GM18517 (cell line): ENCODE data around the gene FAM177B.
"Not testable (repeated sequence)": the region's sequence is repeated elsewhere in the genome, so short reads cannot be mapped to it uniquely, and the experiment has no call there.

Experiments
- ATAC-seq: cut with Tn5 transposase; IDR thresholded peaks from one replicate; pipeline ENCODE4 v1.9.1; 2021; ENCODE audit warnings: mild to moderate bottlenecking, moderate library complexity; ENCODE audit not compliant: unreplicated experiment

Gene FAM177B

GRCh38 chr1:222739465-222739864 is 2.5 kb downstream of the FAM177B start:
- no peak for ATAC-seq

- ATAC-seq = no peak
These were observed 2.9 kb downstream of the FAM177B start for GRCh38 chr1:222739929-222740328.

GRCh38 chr1:222741630-222742457 is 4.8 kb downstream of the FAM177B start:
- ATAC-seq = not testable (repeated sequence)

GRCh38 chr1:222749927-222750326 is 12.9 kb downstream of the FAM177B start:
- ATAC-seq = no peak

- ATAC-seq = peak; percentile 90
These were observed 13.6 kb downstream of the FAM177B start for GRCh38 chr1:222750651-222751050.

- ATAC-seq = no peak
These were observed 14.3 kb downstream of the FAM177B start for GRCh38 chr1:222751255-222751654.

- no peak for ATAC-seq
These were observed 17.6 kb downstream of the FAM177B start for GRCh38 chr1:222754366-222755139.

- ATAC-seq = no peak
These were observed 20.8 kb downstream of the FAM177B start for GRCh38 chr1:222757646-222758268.

GRCh38 chr1:222759451-222760035 is 22.5 kb downstream of the FAM177B start:
- no peak for ATAC-seq

- no peak for ATAC-seq
These were observed 24.1 kb downstream of the FAM177B start for GRCh38 chr1:222761083-222761482.

- ATAC-seq = not testable (repeated sequence)
These were observed 25.2 kb downstream of the FAM177B start for GRCh38 chr1:222762178-222762577.

- no peak for ATAC-seq
These were observed 30.2 kb downstream of the FAM177B start for GRCh38 chr1:222767152-222767571.

- no peak for ATAC-seq
These were observed 31.6 kb downstream of the FAM177B start for GRCh38 chr1:222768592-222768991.

GRCh38 chr1:222769181-222769580 is 32.2 kb downstream of the FAM177B start:
- no peak for ATAC-seq

- ATAC-seq = no peak
These were observed 33.1 kb downstream of the FAM177B start for GRCh38 chr1:222769971-222770620.

- peak; percentile 88 for ATAC-seq
These were observed 36.0 kb downstream of the FAM177B start for GRCh38 chr1:222772996-222773379.

GRCh38 chr1:222777463-222777862 is 40.5 kb downstream of the FAM177B start:
- ATAC-seq = no peak

GRCh38 chr1:222777977-222778376 is 41.0 kb downstream of the FAM177B start:
- no peak for ATAC-seq

GRCh38 chr1:222781251-222781650 is 44.2 kb downstream of the FAM177B start:
- ATAC-seq = peak; percentile 77

- no peak for ATAC-seq
These were observed 46.0 kb downstream of the FAM177B start for GRCh38 chr1:222783051-222783450.

GRCh38 chr1:222784371-222784770 is 47.4 kb downstream of the FAM177B start:
- ATAC-seq = no peak
